ENCODE data around the gene SLC26A8. TPM values are rescaled to one million over a fixed set of nuclear protein-coding genes. Genes with fewer than 3 reads are reported as not detected.

The SLC26A8 gene
- total and polyA plus RNA-seq, 2 of the 13 experiments (the other 11 are each of a cell fraction or from before 2014, with no cell fraction given): 0.46 TPM; not detected in 1

DNA sequence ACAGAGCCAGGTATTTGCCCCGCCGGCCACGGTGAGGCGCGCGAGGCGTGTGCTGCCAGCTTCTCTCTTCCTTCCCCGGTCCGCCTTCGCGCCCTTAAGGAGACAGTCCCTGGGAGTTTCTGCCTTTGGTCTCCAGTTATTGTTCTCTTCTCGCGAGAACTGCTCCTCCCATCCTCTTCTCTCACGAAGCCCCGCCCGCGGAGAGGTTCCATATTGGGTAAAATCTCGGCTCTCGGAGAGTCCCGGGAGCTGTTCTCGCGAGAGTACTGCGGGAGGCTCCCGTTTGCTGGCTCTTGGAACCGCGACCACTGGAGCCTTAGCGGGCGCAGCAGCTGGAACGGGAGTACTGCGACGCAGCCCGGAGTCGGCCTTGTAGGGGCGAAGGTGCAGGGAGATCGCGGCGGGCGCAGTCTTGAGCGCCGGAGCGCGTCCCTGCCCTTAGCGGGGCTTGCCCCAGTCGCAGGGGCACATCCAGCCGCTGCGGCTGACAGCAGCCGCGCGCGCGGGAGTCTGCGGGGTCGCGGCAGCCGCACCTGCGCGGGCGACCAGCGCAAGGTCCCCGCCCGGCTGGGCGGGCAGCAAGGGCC is 3.2 kb upstream of the SLC26A8 start, which contains the start of gene MAPK14 (continued):
- TF ChIP-seq, protein P1, sequence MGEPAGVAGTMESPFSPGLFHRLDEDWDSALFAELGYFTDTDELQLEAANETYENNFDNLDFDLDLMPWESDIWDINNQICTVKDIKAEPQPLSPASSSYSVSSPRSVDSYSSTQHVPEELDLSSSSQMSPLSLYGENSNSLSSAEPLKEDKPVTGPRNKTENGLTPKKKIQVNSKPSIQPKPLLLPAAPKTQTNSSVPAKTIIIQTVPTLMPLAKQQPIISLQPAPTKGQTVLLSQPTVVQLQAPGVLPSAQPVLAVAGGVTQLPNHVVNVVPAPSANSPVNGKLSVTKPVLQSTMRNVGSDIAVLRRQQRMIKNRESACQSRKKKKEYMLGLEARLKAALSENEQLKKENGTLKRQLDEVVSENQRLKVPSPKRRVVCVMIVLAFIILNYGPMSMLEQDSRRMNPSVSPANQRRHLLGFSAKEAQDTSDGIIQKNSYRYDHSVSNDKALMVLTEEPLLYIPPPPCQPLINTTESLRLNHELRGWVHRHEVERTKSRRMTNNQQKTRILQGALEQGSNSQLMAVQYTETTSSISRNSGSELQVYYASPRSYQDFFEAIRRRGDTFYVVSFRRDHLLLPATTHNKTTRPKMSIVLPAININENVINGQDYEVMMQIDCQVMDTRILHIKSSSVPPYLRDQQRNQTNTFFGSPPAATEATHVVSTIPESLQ (CRISPR knock-in tag; conservative IDR thresholded peaks at IDR 0.05): no peak
- TF ChIP-seq MED13 (CRISPR knock-in tag; IDR thresholded peaks at IDR 0.05) (peak; percentile 42; the same call in 1 of the 2 replicates), KLF11 (CRISPR knock-in tag; IDR thresholded peaks at IDR 0.05) (peak; percentile 90; the same call in 1 of the 2 replicates), TAF1 (CRISPR knock-in tag; IDR thresholded peaks at IDR 0.05) (peak; percentile 94), NFRKB (IDR thresholded peaks at IDR 0.05) (no peak), ZKSCAN1 (IDR thresholded peaks at IDR 0.05; ENCODE audit: low read length) (no peak; the same call in 1 of the 2 replicates), TBX2 (CRISPR knock-in tag; IDR thresholded peaks at IDR 0.05; ENCODE audit: borderline replicate concordance) (peak; percentile 73; the same call in 1 of the 2 replicates), ZNF749 (CRISPR knock-in tag; IDR thresholded peaks at IDR 0.05; ENCODE audit: borderline replicate concordance) (peak; percentile 45), ZIK1 (CRISPR knock-in tag; IDR thresholded peaks at IDR 0.05; ENCODE audit: borderline replicate concordance, low read depth) (no peak), PTBP1 (IDR thresholded peaks at IDR 0.05; ENCODE audit: low read depth, low read length, poor library complexity, severe bottlenecking) (peak; percentile 47), ZBTB1 (CRISPR knock-in tag; IDR thresholded peaks at IDR 0.05; ENCODE audit: borderline replicate concordance) (no peak; the same call in 1 of the 2 replicates), ZNF547 (CRISPR knock-in tag; IDR thresholded peaks at IDR 0.05) (no peak), HDAC1 (CRISPR knock-in tag; IDR thresholded peaks at IDR 0.05) (peak; percentile 46; the same call in 1 of the 2 replicates), KLF16 (CRISPR knock-in tag; IDR thresholded peaks at IDR 0.05) (peak; percentile 25 to 97; a peak in 2 of 4 replicates), MYC (CRISPR knock-in tag; IDR thresholded peaks at IDR 0.05; ENCODE audit: borderline replicate concordance) (peak; percentile 67; the same call in 1 of the 2 replicates), ZNF296 (CRISPR knock-in tag; conservative IDR thresholded peaks at IDR 0.05) (no peak), ZNF24 (IDR thresholded peaks at IDR 0.05) (no peak), ZNF598 (CRISPR knock-in tag; IDR thresholded peaks at IDR 0.05; ENCODE audit: borderline replicate concordance) (peak; percentile 66), ZNF746 (CRISPR knock-in tag; IDR thresholded peaks at IDR 0.05) (no peak; the same call in 1 of the 2 replicates), CHD2 (IDR thresholded peaks at IDR 0.05; ENCODE audit: low read depth, low read length) (peak; percentile 99)
- TF ChIP-seq, protein P2, sequence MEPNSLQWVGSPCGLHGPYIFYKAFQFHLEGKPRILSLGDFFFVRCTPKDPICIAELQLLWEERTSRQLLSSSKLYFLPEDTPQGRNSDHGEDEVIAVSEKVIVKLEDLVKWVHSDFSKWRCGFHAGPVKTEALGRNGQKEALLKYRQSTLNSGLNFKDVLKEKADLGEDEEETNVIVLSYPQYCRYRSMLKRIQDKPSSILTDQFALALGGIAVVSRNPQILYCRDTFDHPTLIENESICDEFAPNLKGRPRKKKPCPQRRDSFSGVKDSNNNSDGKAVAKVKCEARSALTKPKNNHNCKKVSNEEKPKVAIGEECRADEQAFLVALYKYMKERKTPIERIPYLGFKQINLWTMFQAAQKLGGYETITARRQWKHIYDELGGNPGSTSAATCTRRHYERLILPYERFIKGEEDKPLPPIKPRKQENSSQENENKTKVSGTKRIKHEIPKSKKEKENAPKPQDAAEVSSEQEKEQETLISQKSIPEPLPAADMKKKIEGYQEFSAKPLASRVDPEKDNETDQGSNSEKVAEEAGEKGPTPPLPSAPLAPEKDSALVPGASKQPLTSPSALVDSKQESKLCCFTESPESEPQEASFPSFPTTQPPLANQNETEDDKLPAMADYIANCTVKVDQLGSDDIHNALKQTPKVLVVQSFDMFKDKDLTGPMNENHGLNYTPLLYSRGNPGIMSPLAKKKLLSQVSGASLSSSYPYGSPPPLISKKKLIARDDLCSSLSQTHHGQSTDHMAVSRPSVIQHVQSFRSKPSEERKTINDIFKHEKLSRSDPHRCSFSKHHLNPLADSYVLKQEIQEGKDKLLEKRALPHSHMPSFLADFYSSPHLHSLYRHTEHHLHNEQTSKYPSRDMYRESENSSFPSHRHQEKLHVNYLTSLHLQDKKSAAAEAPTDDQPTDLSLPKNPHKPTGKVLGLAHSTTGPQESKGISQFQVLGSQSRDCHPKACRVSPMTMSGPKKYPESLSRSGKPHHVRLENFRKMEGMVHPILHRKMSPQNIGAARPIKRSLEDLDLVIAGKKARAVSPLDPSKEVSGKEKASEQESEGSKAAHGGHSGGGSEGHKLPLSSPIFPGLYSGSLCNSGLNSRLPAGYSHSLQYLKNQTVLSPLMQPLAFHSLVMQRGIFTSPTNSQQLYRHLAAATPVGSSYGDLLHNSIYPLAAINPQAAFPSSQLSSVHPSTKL (CRISPR knock-in tag; IDR thresholded peaks at IDR 0.05): peak; percentile 77
- TF ChIP-seq, protein P3, sequence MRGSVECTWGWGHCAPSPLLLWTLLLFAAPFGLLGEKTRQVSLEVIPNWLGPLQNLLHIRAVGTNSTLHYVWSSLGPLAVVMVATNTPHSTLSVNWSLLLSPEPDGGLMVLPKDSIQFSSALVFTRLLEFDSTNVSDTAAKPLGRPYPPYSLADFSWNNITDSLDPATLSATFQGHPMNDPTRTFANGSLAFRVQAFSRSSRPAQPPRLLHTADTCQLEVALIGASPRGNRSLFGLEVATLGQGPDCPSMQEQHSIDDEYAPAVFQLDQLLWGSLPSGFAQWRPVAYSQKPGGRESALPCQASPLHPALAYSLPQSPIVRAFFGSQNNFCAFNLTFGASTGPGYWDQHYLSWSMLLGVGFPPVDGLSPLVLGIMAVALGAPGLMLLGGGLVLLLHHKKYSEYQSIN (CRISPR knock-in tag; IDR thresholded peaks at IDR 0.05; ENCODE audit: borderline replicate concordance): no peak
